ENCODE measurements around the gene PKN3.
"Not testable (repeated sequence)": the region's sequence is repeated elsewhere in the genome, so short reads cannot be mapped to it uniquely, and the experiment has no call there.

GRCh38 chr9:128699096-128699795 is 3.1 kb upstream of the PKN3 start:
- TF ChIP-seq CTCF (IDR thresholded peaks at IDR 0.05); POLR2A (IDR thresholded peaks at IDR 0.05; ENCODE audit: low read depth); POLR2AphosphoS5 (IDR thresholded peaks at IDR 0.05); EP300 (IDR thresholded peaks at IDR 0.05): not testable (repeated sequence)
